ENCODE measurements around the gene ATP6V0C.

Gene ATP6V0C

DNA sequence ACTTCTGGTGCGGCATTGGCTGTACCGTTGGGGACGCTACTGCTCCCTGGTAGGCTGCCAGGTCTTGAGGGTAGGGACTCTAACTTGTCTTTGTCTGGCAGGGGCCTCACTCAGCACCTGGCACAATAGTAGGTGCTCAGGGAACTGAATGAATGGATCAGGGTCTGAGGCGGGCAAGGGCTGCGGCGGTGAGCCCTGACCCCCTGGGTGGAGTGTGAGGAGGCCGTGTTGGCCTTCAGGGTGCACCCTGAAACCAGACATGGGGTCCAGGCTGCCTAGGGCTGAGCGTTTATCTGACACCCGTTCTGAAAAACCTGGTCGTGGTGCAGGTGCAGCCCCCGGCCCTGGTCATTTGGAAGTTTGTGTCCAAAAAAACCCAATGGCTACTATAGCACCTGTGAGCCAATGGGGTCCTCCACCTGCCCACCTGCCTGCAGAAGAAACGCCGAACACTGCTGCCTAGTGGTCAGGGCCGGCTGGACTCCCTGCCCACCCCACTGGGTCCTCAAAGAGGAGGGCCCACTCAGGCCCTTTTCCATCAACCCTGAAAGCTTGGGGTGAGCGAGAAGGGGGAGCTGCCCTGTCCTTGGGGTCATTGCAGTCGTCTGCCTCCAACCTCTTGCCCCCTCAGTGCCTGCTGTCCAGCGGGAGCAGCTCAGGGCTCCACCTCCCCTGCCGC lies 4.9 kb upstream of the ATP6V0C start:
- Mint-ChIP-seq H3K4me1 (ENCODE audit: low read depth) (peaks cover 10% of the 10 kb centered on the region), H3K27ac (no peak overlapping the region), H3K4me3 (no peak overlapping the region), H3K27me3 (no peaks in the 10 kb centered on the region), H3K9me3 (ENCODE audit: low read depth) (no peaks in the 10 kb centered on the region), H3K36me3 (no peaks in the 10 kb centered on the region)

DNA sequence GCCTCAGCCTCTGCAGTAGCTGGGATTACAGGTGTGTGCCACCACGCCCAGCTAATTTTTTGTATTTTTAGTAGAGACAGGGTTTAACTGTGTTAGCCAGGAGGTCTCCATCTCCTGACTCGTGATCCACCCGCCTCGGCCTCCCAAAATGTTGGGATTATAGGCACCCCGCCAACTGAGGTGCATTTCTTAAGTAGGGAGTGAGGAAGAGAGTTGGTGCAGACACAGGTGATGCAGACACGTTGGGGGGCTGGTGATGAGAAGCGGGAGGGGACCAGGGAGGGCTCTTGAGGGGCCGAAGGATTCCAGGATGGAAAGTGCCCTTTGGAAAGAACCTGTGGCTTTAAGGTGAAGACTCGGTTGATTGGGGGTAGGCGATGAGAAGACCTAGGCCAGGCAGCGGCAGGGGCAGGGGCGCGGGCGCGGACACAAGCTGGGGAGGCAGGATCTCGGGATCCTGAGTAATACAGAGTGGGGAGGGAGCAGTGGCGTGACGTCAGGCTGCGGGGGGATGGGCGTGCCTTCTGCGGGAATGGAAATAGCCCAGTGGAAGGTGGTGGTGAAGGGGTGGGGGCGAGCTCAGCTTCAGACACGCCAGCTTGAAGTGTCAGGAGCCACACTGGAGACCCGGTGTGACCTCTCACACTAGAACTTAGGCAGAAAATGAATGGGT lies 2.5 kb upstream of the ATP6V0C start:
- no peaks in the 10 kb centered on the region for H3K9me3 Mint-ChIP-seq (ENCODE audit: low read depth)
- no peak overlapping the region for H3K27ac Mint-ChIP-seq
- H3K36me3 Mint-ChIP-seq: no peaks in the 10 kb centered on the region
- no peak overlapping the region for H3K4me3 Mint-ChIP-seq
- no peaks in the 10 kb centered on the region for H3K27me3 Mint-ChIP-seq
- H3K4me1 Mint-ChIP-seq (ENCODE audit: low read depth): peaks cover 22% of the 10 kb centered on the region

DNA sequence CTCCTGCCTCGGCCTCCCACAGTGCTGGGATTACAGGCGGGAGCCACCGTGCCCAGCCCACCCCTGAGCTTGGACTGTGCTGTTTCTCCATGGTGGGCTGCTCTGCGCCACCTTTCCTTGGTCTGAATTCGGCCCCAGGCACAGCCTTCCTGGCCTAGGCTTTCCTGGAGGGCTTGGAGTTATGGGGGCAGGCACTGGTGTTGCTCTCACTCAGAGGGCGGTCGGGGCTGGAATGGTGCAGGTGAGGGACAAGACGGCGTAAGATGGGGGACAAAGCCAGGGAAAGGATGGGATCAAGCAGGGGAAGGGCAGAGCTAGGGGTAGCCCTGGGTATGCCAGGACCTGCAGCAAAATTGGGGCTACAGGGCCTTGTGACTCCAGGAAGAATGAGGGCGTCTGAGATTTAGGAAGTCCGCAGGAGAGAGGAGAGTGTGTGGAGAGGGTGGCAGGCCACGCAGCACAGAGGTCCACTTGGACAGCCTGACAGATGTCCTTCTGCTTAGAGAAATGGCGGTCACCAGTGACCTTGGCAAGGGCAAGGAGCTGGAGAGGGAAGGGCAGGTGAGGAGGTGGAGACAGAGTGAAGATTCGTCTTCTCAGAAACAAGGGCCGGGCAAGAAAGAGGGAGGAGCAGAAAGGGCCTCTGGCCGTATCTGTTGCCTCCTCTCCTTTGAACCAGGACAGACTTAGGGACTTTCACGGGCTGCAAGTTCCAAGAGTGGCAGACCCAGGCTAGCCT lies 1.6 kb upstream of the ATP6V0C start:
- Mint-ChIP-seq H3K27me3 (no peaks in the 10 kb centered on the region), H3K27ac (peak overlapping the region; percentile 25), H3K4me1 (ENCODE audit: low read depth) (peaks cover 31% of the 10 kb centered on the region), H3K4me3 (peak overlapping the region; percentile 79), H3K36me3 (no peaks in the 10 kb centered on the region), H3K9me3 (ENCODE audit: low read depth) (no peaks in the 10 kb centered on the region)

DNA sequence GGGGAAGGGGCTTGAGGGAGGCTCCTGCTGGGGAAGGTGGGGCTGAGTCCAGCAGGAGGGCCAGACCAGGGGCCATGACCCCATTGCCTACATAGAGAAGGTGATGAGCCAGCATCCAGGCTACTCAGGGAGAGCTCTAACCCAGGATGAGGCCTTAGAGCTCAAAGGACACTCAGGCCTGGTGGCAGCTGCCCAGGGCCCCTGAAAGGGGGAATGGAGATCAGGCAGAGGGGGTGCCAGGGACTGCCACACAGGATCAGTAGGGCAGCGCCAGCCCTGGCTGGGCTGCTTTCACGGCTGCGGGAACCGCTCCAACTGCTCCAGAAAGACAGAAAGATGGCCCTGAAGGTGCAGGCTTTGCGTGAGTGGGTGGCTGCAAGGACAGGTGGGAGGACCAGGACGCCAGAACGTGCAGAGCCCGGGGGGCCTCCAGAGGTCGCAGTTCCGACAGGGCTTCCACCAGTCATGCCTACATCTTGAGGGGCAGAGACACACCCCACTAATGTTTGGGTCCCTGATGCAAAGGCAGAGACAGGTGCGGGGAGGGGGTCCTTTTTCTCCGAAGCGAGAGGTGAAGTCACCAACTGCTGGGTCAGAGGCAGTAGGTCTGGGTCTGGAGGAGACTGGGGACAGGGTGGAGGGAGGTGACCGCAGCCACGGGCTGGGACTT lies 882 bp upstream of the ATP6V0C start:
- Mint-ChIP-seq H3K36me3 (no peaks in the 10 kb centered on the region), H3K9me3 (ENCODE audit: low read depth) (no peaks in the 10 kb centered on the region), H3K4me1 (ENCODE audit: low read depth) (peaks cover 38% of the 10 kb centered on the region), H3K27me3 (no peaks in the 10 kb centered on the region), H3K4me3 (peak overlapping the region; percentile 79), H3K27ac (peak overlapping the region; percentile 87)

DNA sequence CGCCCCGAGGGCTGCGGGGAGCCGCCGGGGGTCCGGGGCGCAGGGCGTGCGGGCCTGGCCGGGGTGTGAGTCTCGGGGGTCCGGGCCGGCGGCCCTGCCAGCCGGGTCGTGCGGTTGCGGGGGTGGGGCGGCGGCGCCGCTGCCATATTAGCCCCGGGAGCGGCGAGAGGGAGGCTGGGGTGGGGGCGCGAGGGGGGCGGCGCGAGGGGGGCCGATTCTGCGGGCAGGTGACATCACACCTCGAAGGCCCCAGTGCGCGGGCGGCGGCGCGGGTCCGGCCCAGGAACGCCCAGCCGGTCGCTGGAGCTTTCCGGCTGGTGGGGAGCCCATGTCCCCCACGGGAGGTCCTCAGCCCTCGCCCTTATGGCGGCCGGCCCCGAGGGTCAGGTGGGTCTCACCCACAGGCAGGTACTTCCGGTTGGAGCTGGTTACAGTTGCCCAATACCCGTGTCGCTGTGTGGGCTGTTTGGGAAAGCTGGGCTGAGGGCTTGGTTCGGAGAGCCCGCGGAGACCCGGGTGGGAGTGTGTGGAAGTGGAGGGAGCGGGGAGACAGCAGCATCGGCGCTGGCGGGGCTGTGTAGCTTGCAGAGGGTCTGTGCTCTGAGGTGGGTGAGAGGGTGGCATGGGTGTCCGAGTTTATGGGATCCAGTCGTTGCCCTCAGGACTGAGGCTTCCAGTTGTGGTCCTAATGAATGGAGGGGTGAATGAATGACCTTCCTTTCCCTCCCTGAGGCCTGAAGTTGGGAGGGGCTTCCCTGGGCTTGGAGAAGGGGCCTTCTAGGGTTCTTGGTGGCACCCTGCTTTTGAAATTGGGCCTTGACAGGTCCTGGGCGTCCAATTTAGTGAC lies 804 bp downstream of the ATP6V0C start:
- no peaks in the 10 kb centered on the region for H3K36me3 Mint-ChIP-seq
- peak overlapping the region; percentile 91 for H3K4me3 Mint-ChIP-seq
- peak overlapping the region; percentile 92 for H3K27ac Mint-ChIP-seq
- no peaks in the 10 kb centered on the region for H3K9me3 Mint-ChIP-seq (ENCODE audit: low read depth)
- H3K27me3 Mint-ChIP-seq: no peaks in the 10 kb centered on the region
- peaks cover 47% of the 10 kb centered on the region for H3K4me1 Mint-ChIP-seq (ENCODE audit: low read depth)

DNA sequence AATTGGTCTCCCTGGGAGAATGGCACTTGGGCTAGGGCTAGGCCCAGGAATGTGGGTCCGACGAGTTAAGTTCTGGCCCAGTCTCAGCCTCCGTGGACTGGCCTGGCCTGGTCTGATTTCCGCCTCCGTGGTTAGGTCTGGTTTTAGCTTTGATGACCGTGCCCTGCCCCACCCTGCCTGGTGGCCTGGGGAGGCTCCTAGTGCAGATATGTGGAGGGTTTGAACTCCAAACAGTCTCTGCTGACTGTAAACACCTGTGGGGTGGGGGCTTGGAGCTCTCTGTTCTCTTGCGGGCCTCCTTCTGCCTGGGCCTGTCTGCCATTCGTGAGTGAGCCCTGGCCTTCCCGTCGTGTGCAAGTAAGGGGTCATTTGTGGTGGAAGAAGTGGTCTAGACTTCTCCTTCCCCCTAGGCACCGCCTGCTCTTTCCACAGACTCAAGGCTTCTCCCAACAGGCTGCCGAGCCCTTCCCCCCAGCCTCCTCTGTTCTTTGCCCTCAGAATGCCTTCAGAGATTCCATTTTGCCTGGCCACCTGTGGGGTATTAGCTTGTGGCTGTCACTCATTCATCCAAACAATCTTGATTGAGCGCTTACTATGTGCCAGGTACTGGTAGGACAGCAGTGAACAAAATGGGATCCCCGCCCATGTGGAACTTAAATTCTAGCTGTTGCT lies 1.6 kb downstream of the ATP6V0C start:
- Mint-ChIP-seq H3K4me3 (peak overlapping the region; percentile 91), H3K27ac (peak overlapping the region; percentile 92), H3K9me3 (ENCODE audit: low read depth) (no peaks in the 10 kb centered on the region), H3K4me1 (ENCODE audit: low read depth) (peaks cover 51% of the 10 kb centered on the region), H3K36me3 (no peaks in the 10 kb centered on the region), H3K27me3 (no peaks in the 10 kb centered on the region)

DNA sequence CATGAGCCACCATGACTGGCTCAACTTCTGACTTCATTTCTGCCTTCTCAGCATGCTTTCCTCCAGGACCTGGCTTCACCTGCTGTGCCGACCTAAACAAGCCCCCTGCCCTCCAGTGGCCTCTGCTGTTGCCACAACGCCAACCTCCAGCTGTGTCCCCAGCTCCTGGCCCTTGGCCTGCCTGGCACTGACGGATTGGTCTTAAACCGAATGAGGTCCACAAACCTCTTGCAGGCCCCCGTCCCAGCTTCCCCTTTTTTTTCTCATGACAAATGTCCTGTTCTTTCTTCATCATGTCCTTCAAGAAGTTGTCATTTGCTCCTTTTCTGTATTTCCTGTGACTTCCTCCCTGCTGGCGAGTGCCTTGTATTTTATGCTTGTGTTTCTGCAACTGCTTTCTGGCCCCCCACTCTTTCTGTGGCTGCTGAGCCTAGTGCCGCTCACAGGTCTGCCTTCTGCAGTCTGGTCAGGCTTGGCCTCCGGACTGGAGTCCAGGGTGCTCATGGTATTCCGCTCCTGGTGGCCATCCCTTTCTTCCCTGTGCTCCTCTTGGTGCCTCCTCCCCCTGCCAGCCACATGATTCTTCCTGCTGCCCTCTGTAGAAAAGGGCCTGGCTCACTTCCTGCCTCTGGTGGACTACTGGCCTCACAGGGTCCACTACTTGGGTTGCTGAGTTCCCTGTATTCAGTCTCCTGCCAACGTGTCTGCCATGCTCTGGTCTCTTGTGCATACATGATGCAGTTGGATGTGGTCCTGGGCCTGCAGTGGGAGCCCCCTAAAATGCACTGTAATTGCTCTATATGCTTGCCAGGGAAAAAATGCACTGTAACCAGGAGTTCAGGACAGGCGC lies 2.9 kb downstream of the ATP6V0C start:
- peaks cover 60% of the 10 kb centered on the region for H3K4me1 Mint-ChIP-seq (ENCODE audit: low read depth)
- H3K27ac Mint-ChIP-seq: peak overlapping the region; percentile 92
- no peaks in the 10 kb centered on the region for H3K36me3 Mint-ChIP-seq
- H3K9me3 Mint-ChIP-seq (ENCODE audit: low read depth): no peaks in the 10 kb centered on the region
- peak overlapping the region; percentile 91 for H3K4me3 Mint-ChIP-seq
- H3K27me3 Mint-ChIP-seq: no peaks in the 10 kb centered on the region

DNA sequence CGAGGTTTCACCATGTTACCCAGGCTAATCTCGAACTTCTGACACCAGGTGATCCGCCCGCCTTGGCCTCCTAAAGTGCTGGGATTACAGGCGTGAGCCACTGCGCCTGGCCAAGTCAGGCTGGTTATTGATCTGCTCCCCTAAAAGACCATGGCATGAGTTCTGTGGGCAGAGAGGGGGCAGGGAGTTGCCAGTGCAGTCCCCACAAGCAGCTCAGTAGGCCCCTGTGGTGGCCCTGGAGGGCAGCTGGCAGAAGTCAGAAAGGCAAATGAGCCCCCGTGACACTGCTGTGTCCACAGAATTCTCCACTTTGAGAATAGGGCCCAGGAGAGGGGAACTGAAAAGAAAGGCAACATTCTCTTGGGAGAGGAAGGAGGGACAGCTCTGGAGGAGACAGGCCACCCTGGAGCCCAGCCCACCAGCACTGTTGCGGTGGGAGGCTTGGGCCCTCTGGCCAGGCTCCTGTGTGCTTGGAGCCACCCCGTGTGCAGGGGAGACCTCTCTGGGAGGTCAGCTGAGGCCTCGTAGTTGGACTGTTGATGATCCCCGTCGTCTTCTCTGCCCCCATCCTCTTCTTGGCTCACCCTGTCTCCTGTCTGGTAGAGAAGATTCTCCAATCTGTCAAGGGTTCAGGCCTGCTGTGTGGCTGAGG lies 4.3 kb downstream of the ATP6V0C start:
- H3K27ac Mint-ChIP-seq: peak overlapping the region; percentile 16
- H3K9me3 Mint-ChIP-seq (ENCODE audit: low read depth): no peaks in the 10 kb centered on the region
- no peaks in the 10 kb centered on the region for H3K36me3 Mint-ChIP-seq
- H3K27me3 Mint-ChIP-seq: no peaks in the 10 kb centered on the region
- H3K4me1 Mint-ChIP-seq (ENCODE audit: low read depth): peaks cover 52% of the 10 kb centered on the region
- H3K4me3 Mint-ChIP-seq: no peak overlapping the region

DNA sequence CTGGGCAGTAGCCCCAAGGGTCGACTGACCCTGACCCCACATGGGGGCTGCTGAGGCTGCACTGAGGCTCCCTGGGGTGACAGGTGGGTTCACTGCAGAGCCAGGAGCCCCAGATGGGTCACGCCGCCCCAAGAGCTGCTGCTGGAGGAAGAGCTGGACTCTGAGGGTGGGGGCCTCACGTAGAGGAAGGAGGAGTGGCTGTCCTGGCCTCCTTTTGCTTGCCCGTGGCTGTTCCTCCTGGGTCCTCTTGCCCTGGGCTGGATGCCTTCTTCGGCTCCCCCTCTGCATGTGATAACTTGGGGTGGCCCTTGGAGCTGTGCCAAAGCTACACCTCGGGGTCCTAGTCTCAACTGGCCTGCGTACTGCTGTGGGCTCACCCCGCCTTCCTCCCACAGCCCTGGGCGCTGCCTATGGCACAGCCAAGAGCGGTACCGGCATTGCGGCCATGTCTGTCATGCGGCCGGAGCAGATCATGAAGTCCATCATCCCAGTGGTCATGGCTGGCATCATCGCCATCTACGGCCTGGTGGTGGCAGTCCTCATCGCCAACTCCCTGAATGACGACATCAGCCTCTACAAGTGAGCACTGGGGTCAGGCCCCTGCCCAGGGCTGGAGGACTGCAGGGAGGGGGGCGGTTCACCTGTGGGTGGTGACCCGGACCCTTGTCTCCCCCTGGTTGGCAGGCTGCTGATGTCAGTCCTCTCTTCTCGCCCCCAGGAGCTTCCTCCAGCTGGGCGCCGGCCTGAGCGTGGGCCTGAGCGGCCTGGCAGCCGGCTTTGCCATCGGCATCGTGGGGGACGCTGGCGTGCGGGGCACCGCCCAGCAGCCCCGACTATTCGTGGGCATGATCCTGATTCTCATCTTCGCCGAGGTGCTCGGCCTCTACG lies 5.3 kb downstream of the ATP6V0C start:
- peaks cover 53% of the 10 kb centered on the region for H3K4me1 Mint-ChIP-seq (ENCODE audit: low read depth)

DNA sequence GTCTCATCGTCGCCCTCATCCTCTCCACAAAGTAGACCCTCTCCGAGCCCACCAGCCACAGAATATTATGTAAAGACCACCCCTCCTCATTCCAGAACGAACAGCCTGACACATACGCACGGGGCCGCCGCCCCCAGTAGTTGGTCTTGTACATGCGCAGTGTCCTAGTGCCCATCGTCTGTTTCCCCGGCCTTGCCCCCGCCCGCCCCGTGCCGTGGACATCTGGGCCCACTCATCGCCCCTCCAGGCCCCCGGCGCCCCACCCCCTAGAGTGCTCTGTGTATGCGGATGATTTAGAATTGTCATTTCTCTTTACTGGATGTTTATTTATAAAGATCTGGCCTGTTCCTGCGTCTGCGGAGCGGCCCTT lies 5.9 kb downstream of the ATP6V0C start:
- H3K36me3 Mint-ChIP-seq: no peaks in the 10 kb centered on the region
- H3K4me1 Mint-ChIP-seq (ENCODE audit: low read depth): peaks cover 53% of the 10 kb centered on the region
- H3K9me3 Mint-ChIP-seq (ENCODE audit: low read depth): no peaks in the 10 kb centered on the region
- no peaks in the 10 kb centered on the region for H3K27me3 Mint-ChIP-seq
- H3K4me3 Mint-ChIP-seq: peak overlapping the region; percentile 81
- peak overlapping the region; percentile 91 for H3K27ac Mint-ChIP-seq

More for the DNA sequence above, 5.3 kb downstream of the ATP6V0C start:
- H3K9me3 Mint-ChIP-seq (ENCODE audit: low read depth): no peaks in the 10 kb centered on the region
- no peaks in the 10 kb centered on the region for H3K36me3 Mint-ChIP-seq
- peak overlapping the region; percentile 91 for H3K27ac Mint-ChIP-seq
- H3K4me3 Mint-ChIP-seq: peak overlapping the region; percentile 81
- H3K27me3 Mint-ChIP-seq: no peaks in the 10 kb centered on the region

DNA sequence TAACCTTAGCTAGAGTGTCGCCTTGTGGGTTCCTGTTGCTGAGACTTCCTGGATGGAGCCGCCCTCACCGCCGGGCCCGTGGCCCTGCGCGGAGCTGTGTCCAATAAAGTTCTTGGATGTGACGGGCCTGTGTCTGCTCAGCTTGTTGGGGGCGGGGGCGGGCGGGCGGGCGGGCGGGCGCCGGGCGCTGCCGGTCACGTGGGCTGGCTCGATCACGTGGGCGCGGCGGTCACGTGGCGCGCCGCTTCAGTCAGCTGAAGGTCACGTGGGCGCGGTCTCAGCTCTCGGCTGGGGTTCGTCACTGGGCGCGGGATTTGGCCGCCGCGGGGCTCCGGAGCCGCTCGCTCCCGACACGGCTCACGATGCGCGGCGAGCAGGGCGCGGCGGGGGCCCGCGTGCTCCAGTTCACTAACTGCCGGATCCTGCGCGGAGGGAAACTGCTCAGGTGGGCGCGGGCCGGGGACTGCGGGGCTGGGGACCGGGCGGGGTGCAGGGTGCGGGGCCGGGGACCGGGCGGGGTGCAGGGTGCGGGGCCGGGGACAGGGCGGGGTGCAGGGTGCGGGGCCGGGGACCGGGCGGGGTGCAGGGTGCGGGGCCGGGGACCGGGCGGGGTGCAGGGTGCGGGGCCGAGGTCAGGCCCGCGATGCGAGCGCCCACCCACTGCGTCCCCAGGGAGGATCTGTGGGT lies 6.5 kb downstream of the ATP6V0C start, which contains the start of gene AMDHD2:
Gene AMDHD2, plus strand, starts transcription at position 275 of the 687 bp plus-strand sequence. Its CDS starts 88 bp downstream, at position 363.
- Mint-ChIP-seq H3K36me3 (no peaks in the 10 kb centered on the region), H3K27me3 (no peaks in the 10 kb centered on the region), H3K27ac (peak within 1 kb of the TSS; percentile 93), H3K4me1 (ENCODE audit: low read depth) (peaks cover 50% of the 10 kb centered on the region), H3K9me3 (ENCODE audit: low read depth) (no peaks in the 10 kb centered on the region), H3K4me3 (peak within 1 kb of the TSS; percentile 90)
